HepG2 (cell line): ENCODE data around the gene UBE2O. TPM values are rescaled to one million over a fixed set of nuclear protein-coding genes. Genes with fewer than 3 reads are reported as not detected.

Experiments
- ERF ChIP-seq: IDR thresholded peaks from 2 replicates; pipeline ENCODE4 v1.6.1; 2018; ENCODE audit warnings: missing biosample characterization, missing genetic modification reagents
- TGIF2 ChIP-seq: IDR thresholded peaks from 2 replicates; pipeline ENCODE4 v1.6.1; 2016; ENCODE audit warnings: control low read depth, missing compliant biosample characterization
- ZNF180 ChIP-seq: sonication (generic); formaldehyde crosslinking; IDR thresholded peaks from 2 replicates; pipeline ENCODE4 v1.4.0; 2020; ENCODE audit warnings: low read depth, missing genetic modification reagents, borderline replicate concordance
- ZNF383 ChIP-seq: sonication (generic); formaldehyde crosslinking; IDR thresholded peaks from 2 replicates; pipeline ENCODE4 v1.4.0; 2020; ENCODE audit warnings: missing genetic modification reagents, mild to moderate bottlenecking, borderline replicate concordance
- ZNF615 ChIP-seq: sonication (generic); formaldehyde crosslinking; IDR thresholded peaks from 2 replicates; pipeline ENCODE4 v1.5.0; 2020; ENCODE audit warnings: mild to moderate bottlenecking, missing genetic modification reagents, borderline replicate concordance
- polyA plus RNA-seq, 8 experiments: library from polyadenylated mRNA; depleted of rRNA in 3 of 8; stranded (reverse) in 7 of 8; unstranded in 1 of 8; fragments of >200 nt; fragmentation: Illumina TruSeq in 4 of 8; extraction: Trizol in 4 of 8; gene quantifications; 2 replicates each; pipeline versions ENCODE4 v1.2.1 to v1.2.3, GENCODE V29; 2011 to 2016; ENCODE audit warnings: low read depth in 4 of 8, missing spikeins in 1 of 8, mixed read lengths in 1 of 8; ENCODE audit not compliant: insufficient read depth in 1 of 8
- total RNA-seq, 5 experiments: library from RNA; depleted of rRNA; stranded (reverse); fragments of >200 nt; fragmentation: Illumina TruSeq; extraction: Trizol; gene quantifications; 2 replicates each; pipeline ENCODE4 v1.2.3, GENCODE V29; 2016; ENCODE audit warnings: low read depth in 1 of 5
- TF ChIP-seq, protein P1 (sequence below): sonication (generic); formaldehyde crosslinking; IDR thresholded peaks from 2 replicates; pipeline ENCODE4 v1.8.1; 2022; ENCODE audit warnings: mild to moderate bottlenecking, missing genetic modification reagents
- TF ChIP-seq, protein P2 (sequence below): sonication (generic); formaldehyde crosslinking; IDR thresholded peaks from 2 replicates; pipeline ENCODE4 v1.4.0; 2020; ENCODE audit warnings: mild to moderate bottlenecking, missing genetic modification reagents, borderline replicate concordance
- TF ChIP-seq, protein P3 (sequence below): sonication (generic); formaldehyde crosslinking; IDR thresholded peaks from 2 replicates; pipeline ENCODE4 v1.8.1; 2023; ENCODE audit warnings: missing genetic modification reagents, inconsistent platforms, borderline replicate concordance
- TF ChIP-seq, protein P4 (sequence below), 2 experiments: sonication (generic) in 1 of 2; formaldehyde crosslinking in 1 of 2; IDR thresholded peaks; 2 replicates each; pipeline versions ENCODE4 v1.6.1 to v1.9.0; 2014 to 2022; ENCODE audit warnings: antibody characterized with exemption in 1 of 2, borderline replicate concordance in 1 of 2, inconsistent platforms in 1 of 2, low read depth in 1 of 2, missing genetic modification reagents in 1 of 2
- TF ChIP-seq, protein P5 (sequence below): sonication (generic); formaldehyde crosslinking; conservative IDR thresholded peaks from 2 replicates; pipeline ENCODE4 v1.5.0; 2020; ENCODE audit warnings: missing genetic modification reagents

The UBE2O gene
- total and polyA plus RNA-seq, 2 of the 13 experiments (the other 11 are each of a cell fraction or from before 2014, with no cell fraction given): 21.5 to 23.5 TPM

DNA sequence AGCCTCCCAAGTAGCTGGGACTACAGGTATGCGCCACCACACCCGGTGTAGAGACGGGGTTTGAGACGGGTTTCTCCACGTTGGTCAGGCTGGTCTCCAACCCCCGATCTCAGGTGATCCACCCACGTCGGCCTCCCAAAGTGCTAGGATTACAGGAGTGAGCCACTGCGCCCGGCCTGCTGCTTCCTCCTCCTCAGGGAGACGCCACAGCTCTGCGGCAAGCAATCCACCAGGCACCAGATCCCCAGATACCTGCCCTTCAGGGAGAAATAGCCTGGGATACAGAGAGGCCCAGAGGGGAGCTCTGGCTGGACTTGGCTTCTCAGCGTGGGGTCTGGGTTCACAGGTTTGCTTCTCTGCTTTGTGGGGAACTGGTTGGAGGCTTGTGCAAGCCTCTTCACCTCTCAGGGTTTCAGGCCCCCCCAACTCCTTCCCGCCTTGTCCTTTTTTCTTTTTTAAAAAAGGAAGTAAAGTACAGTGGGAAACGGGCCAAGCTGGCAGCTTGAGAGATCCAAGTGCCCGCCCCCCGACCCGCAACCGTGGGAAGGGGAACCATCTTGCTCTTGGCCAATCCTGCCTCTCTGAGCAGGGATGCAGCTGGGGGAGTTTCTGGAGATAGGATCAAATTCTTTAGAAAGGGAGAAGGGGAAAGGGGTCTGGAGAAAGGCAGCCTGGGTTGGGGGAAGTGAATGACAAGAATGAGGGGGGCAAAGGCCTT, 71.2 kb downstream of the UBE2O start (continued):
- TF ChIP-seq, protein P1, sequence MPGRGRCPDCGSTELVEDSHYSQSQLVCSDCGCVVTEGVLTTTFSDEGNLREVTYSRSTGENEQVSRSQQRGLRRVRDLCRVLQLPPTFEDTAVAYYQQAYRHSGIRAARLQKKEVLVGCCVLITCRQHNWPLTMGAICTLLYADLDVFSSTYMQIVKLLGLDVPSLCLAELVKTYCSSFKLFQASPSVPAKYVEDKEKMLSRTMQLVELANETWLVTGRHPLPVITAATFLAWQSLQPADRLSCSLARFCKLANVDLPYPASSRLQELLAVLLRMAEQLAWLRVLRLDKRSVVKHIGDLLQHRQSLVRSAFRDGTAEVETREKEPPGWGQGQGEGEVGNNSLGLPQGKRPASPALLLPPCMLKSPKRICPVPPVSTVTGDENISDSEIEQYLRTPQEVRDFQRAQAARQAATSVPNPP: peak; percentile 74
- TF ChIP-seq, protein P2, sequence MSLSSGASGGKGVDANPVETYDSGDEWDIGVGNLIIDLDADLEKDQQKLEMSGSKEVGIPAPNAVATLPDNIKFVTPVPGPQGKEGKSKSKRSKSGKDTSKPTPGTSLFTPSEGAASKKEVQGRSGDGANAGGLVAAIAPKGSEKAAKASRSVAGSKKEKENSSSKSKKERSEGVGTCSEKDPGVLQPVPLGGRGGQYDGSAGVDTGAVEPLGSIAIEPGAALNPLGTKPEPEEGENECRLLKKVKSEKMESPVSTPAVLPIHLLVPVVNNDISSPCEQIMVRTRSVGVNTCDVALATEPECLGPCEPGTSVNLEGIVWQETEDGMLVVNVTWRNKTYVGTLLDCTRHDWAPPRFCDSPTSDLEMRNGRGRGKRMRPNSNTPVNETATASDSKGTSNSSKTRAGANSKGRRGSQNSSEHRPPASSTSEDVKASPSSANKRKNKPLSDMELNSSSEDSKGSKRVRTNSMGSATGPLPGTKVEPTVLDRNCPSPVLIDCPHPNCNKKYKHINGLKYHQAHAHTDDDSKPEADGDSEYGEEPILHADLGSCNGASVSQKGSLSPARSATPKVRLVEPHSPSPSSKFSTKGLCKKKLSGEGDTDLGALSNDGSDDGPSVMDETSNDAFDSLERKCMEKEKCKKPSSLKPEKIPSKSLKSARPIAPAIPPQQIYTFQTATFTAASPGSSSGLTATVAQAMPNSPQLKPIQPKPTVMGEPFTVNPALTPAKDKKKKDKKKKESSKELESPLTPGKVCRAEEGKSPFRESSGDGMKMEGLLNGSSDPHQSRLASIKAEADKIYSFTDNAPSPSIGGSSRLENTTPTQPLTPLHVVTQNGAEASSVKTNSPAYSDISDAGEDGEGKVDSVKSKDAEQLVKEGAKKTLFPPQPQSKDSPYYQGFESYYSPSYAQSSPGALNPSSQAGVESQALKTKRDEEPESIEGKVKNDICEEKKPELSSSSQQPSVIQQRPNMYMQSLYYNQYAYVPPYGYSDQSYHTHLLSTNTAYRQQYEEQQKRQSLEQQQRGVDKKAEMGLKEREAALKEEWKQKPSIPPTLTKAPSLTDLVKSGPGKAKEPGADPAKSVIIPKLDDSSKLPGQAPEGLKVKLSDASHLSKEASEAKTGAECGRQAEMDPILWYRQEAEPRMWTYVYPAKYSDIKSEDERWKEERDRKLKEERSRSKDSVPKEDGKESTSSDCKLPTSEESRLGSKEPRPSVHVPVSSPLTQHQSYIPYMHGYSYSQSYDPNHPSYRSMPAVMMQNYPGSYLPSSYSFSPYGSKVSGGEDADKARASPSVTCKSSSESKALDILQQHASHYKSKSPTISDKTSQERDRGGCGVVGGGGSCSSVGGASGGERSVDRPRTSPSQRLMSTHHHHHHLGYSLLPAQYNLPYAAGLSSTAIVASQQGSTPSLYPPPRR (CRISPR knock-in tag): 0 out of 2 replicates have a peak, but pooled peaks have one; percentile 33
- TF ChIP-seq ZNF615 (CRISPR knock-in tag) (0 out of 2 replicates have a peak, but pooled peaks have one; percentile 8), ERF (CRISPR knock-in tag) (no peak; the same call in 1 of the 2 replicates), ZNF383 (CRISPR knock-in tag) (0 out of 2 replicates have a peak, but pooled peaks have one; percentile 66), ZNF180 (CRISPR knock-in tag) (peak; percentile 61; the same call in 1 of the 2 replicates), TGIF2 (CRISPR knock-in tag) (peak; percentile 78)
- TF ChIP-seq, protein P3, sequence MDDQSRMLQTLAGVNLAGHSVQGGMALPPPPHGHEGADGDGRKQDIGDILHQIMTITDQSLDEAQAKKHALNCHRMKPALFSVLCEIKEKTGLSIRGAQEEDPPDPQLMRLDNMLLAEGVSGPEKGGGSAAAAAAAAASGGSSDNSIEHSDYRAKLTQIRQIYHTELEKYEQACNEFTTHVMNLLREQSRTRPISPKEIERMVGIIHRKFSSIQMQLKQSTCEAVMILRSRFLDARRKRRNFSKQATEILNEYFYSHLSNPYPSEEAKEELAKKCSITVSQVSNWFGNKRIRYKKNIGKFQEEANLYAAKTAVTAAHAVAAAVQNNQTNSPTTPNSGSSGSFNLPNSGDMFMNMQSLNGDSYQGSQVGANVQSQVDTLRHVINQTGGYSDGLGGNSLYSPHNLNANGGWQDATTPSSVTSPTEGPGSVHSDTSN (CRISPR knock-in tag): peak; percentile 44; the same call in 1 of the 2 replicates
- TF ChIP-seq, protein P4, sequence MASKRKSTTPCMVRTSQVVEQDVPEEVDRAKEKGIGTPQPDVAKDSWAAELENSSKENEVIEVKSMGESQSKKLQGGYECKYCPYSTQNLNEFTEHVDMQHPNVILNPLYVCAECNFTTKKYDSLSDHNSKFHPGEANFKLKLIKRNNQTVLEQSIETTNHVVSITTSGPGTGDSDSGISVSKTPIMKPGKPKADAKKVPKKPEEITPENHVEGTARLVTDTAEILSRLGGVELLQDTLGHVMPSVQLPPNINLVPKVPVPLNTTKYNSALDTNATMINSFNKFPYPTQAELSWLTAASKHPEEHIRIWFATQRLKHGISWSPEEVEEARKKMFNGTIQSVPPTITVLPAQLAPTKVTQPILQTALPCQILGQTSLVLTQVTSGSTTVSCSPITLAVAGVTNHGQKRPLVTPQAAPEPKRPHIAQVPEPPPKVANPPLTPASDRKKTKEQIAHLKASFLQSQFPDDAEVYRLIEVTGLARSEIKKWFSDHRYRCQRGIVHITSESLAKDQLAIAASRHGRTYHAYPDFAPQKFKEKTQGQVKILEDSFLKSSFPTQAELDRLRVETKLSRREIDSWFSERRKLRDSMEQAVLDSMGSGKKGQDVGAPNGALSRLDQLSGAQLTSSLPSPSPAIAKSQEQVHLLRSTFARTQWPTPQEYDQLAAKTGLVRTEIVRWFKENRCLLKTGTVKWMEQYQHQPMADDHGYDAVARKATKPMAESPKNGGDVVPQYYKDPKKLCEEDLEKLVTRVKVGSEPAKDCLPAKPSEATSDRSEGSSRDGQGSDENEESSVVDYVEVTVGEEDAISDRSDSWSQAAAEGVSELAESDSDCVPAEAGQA (IDR thresholded peaks at IDR 0.05; ENCODE audit: low read depth): no peak
- TF ChIP-seq, protein P4 (CRISPR knock-in tag; IDR thresholded peaks at IDR 0.05; ENCODE audit: borderline replicate concordance): 0 out of 2 replicates have a peak, but pooled peaks have one; percentile 69
- TF ChIP-seq, protein P5, sequence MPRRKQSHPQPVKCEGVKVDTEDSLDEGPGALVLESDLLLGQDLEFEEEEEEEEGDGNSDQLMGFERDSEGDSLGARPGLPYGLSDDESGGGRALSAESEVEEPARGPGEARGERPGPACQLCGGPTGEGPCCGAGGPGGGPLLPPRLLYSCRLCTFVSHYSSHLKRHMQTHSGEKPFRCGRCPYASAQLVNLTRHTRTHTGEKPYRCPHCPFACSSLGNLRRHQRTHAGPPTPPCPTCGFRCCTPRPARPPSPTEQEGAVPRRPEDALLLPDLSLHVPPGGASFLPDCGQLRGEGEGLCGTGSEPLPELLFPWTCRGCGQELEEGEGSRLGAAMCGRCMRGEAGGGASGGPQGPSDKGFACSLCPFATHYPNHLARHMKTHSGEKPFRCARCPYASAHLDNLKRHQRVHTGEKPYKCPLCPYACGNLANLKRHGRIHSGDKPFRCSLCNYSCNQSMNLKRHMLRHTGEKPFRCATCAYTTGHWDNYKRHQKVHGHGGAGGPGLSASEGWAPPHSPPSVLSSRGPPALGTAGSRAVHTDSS (CRISPR knock-in tag): 0 out of 2 replicates have a peak, but pooled peaks have one; percentile 62
